Activated CD4-positive, alpha-beta memory T cell treated with anti-CD3 and anti-CD28 coated beads, Interleukin-2, amount 10 ng/mL, durations not matched to agents 7 days and 5 days (primary cell): ENCODE data around the gene STX8. TPM values are rescaled to one million over a fixed set of nuclear protein-coding genes. Genes with fewer than 3 reads are reported as not detected.

Experiments
- CTCF ChIA-PET: fragments of 350-600 bp; sonication (Branson Sonifier 250); formaldehyde crosslinking; loops from one replicate; lab custom pipeline; 2021; ENCODE audit warnings: antibody characterized with exemption, inconsistent platforms; lab: Charles Lee
- POLR2A ChIA-PET: fragments of 350-600 bp; sonication (Branson Sonifier 250); formaldehyde crosslinking; loops from one replicate; lab custom pipeline; 2021; ENCODE audit warnings: antibody characterized with exemption; lab: Charles Lee
- DNase-seq: peaks from one replicate; pipeline ENCODE4 v3.0.0-alpha.2; 2020
- H3K27ac Mint-ChIP-seq: one replicate; pipeline ENCODE4 v1.8.0; 2021; ENCODE audit warnings: mild to moderate bottlenecking, mixed read lengths
- H3K27me3 Mint-ChIP-seq: one replicate; pipeline ENCODE4 v1.8.0; 2021; ENCODE audit warnings: mixed read lengths
- H3K36me3 Mint-ChIP-seq: one replicate; pipeline ENCODE4 v1.8.0; 2021; ENCODE audit warnings: low read depth, mixed read lengths
- H3K4me1 Mint-ChIP-seq: one replicate; pipeline ENCODE4 v1.8.0; 2021; ENCODE audit warnings: mixed read lengths
- H3K4me3 Mint-ChIP-seq: one replicate; pipeline ENCODE4 v1.8.0; 2021; ENCODE audit warnings: mild to moderate bottlenecking, mixed read lengths
- H3K9me3 Mint-ChIP-seq: one replicate; pipeline ENCODE4 v1.8.0; 2021; ENCODE audit warnings: mixed read lengths
- total RNA-seq, 2 experiments: library from RNA; stranded (reverse); gene quantifications; one replicate each; pipeline ENCODE4 v1.2.3, GENCODE V29; 2021

STX8 gene
- total RNA-seq, 2 experiments from 2014 or later = 76.6 to 76.7 TPM

GRCh38 chr17:9203771-9204425, 371.7 kb downstream of the STX8 start:
- no peak for DNase-seq
- H3K27ac Mint-ChIP-seq = no peak overlapping the region
- no peaks in the 10 kb centered on the region for H3K36me3 Mint-ChIP-seq
- CTCF ChIA-PET = no interaction called here
- no peaks in the 10 kb centered on the region for H3K27me3 Mint-ChIP-seq
- no peaks in the 10 kb centered on the region for H3K9me3 Mint-ChIP-seq
- peaks cover 2% of the 10 kb centered on the region for H3K4me1 Mint-ChIP-seq
- H3K4me3 Mint-ChIP-seq = no peak overlapping the region
- POLR2A ChIA-PET = no interaction called here

GRCh38 chr17:9202532-9202931, 373.1 kb downstream of the STX8 start:
- H3K9me3 Mint-ChIP-seq = no peaks in the 10 kb centered on the region
- H3K4me3 Mint-ChIP-seq = no peak overlapping the region
- peaks cover 2% of the 10 kb centered on the region for H3K4me1 Mint-ChIP-seq
- POLR2A ChIA-PET = no interaction called here
- CTCF ChIA-PET = no interaction called here
- no peak for DNase-seq
- no peaks in the 10 kb centered on the region for H3K36me3 Mint-ChIP-seq
- no peaks in the 10 kb centered on the region for H3K27me3 Mint-ChIP-seq
- no peak overlapping the region for H3K27ac Mint-ChIP-seq

- Mint-ChIP-seq H3K27me3 (no peaks in the 10 kb centered on the region), H3K9me3 (no peaks in the 10 kb centered on the region), H3K36me3 (no peaks in the 10 kb centered on the region), H3K4me3 (no peak overlapping the region), H3K27ac (no peak overlapping the region), H3K4me1 (peaks cover 2% of the 10 kb centered on the region)
- ChIA-PET CTCF (no interaction called here), POLR2A (no interaction called here)
- no peak for DNase-seq
Measured at GRCh38 chr17:9200699-9201359, 374.8 kb downstream of the STX8 start.

Other genes with a start within 250 kb of the STX8 start
- not detected for gene CFAP52, start 822 bp upstream of the STX8 start, total RNA-seq
- gene USP43, start 69.7 kb upstream of the STX8 start, total RNA-seq = under 1 TPM; 0.25 to 0.30 TPM
- gene DHRS7C, start 215.8 kb upstream of the STX8 start, total RNA-seq = not detected
- gene GSG1L2, start 246.3 kb upstream of the STX8 start, total RNA-seq = not detected